ENCODE data around the gene KDM2A.

DNA sequence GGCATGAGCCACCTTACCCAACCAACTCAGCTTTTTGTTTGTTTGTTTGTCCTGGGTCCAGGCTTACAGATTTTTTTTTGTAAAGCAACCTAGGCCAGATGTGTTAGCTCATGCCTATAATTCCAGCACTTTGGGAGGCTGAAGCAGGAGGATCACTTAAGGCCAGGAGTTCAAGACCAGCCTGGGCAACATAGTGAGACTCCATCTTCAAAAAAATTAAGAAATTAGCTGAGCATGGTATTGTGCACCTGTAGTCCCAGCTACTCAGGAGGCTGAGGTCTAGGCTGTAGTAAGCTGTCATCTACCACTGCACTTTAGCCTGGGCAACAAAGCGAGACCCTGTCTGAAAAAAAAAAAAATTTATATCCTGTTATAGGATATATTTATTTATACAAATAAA, 118.5 kb downstream of the KDM2A start:
- TF ChIP-seq, protein P1, sequence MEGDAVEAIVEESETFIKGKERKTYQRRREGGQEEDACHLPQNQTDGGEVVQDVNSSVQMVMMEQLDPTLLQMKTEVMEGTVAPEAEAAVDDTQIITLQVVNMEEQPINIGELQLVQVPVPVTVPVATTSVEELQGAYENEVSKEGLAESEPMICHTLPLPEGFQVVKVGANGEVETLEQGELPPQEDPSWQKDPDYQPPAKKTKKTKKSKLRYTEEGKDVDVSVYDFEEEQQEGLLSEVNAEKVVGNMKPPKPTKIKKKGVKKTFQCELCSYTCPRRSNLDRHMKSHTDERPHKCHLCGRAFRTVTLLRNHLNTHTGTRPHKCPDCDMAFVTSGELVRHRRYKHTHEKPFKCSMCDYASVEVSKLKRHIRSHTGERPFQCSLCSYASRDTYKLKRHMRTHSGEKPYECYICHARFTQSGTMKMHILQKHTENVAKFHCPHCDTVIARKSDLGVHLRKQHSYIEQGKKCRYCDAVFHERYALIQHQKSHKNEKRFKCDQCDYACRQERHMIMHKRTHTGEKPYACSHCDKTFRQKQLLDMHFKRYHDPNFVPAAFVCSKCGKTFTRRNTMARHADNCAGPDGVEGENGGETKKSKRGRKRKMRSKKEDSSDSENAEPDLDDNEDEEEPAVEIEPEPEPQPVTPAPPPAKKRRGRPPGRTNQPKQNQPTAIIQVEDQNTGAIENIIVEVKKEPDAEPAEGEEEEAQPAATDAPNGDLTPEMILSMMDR (IDR thresholded peaks at IDR 0.05): no peak
- TF ChIP-seq POLR2A (IDR thresholded peaks at IDR 0.05): no peak
